Prostate gland (tissue), 2 donors: ENCODE measurements around the gene TMCC1.

Source experiments
- CTCF ChIP-seq, 4 experiments: fragments of 200-600 bp in 2 of 4; fragments of 450-650 bp in 2 of 4; sonication (generic) in 2 of 4; IDR thresholded peaks; 1 replicate in 3 of 4; 2 replicates in 1 of 4; pipeline ENCODE4 v1.5.1; 2016 to 2019; ENCODE audit warnings: antibody characterized with exemption in 4 of 4, mild to moderate bottlenecking in 2 of 4, moderate library complexity in 2 of 4
- POLR2A ChIP-seq: fragments of 450-650 bp; IDR thresholded peaks from one replicate; pipeline ENCODE4 v1.6.1; 2016; ENCODE audit warnings: antibody characterized with exemption, mild to moderate bottlenecking
- POLR2AphosphoS5 ChIP-seq: sonication (generic); formaldehyde crosslinking; IDR thresholded peaks from one replicate; pipeline ENCODE4 v1.6.1; 2017; ENCODE audit warnings: antibody characterized with exemption

- TF ChIP-seq CTCF (IDR thresholded peaks at IDR 0.05) (no peak), POLR2AphosphoS5 (no peak), POLR2A (no peak)
Measured at GRCh38 chr3:129822679-129823078, 70.8 kb downstream of the TMCC1 start.
